Activated T-cell treated with anti-CD3 and anti-CD28 coated beads for 4 hours (primary cell): ENCODE results near the gene DMXL1.
"Not testable (repeated sequence)": the region's sequence is repeated elsewhere in the genome, so short reads cannot be mapped to it uniquely, and the experiment has no call there.

Experiments
- DNase-seq: peaks from one replicate; pipeline ENCODE4 v3.0.0-alpha.2; 2020

The DMXL1 gene

DNA sequence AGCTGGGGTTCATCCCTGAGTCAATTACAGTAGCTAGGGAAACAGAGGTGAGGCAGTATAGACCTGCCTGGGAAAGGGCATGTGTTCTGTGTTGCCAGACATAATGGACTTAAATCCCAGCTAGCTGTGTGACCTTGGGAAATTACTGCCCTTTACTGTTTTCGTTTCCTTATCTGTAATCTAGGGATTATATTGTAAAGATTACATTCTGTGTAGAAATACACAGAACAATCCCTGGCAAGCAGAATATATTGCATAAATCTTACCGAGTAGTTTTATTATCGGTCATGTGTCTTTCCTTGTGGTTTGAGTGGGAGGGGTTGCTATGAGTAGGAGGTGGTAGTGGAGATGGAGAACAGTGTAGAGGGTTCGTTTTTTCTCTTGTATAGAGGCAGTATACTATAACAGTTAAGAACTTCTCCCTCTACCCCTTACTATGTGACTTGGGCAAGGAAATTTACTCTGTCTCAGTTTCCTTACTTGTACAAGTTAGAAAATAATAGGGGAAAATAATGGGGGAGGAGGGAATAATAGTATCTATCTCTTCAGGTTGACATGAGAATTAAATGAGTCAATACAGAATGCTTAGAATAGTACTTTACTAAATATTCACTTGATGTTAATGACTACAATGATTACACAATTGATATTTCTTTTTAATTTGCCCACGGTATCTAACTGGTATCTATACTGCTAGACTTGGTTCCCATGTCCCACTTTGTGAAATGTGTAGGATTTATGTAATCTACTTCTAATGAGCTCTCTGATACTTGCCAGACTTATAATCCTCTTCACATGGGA is 7.1 kb upstream of the DMXL1 start:
- no peak for DNase-seq

DNA sequence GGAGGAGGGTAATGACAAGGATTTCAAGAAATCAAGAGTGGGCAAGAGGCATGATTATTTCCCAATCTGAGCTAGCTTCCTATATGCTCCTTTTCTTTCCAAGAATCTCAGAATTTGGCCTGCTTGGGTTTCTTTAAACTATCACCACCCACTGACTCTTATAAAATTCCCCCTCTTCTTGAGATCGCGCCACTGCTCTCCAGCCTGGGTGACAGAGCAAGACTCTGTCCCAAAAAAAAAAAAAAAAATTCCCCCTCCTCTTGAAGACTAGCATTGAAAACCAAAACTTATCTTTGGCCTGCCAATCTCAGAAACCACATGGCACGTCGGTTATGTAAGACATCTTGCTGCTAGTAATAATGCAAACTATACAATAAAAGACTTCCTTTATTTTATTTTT is 3.4 kb upstream of the DMXL1 start:
- DNase-seq, result no peak

DNA sequence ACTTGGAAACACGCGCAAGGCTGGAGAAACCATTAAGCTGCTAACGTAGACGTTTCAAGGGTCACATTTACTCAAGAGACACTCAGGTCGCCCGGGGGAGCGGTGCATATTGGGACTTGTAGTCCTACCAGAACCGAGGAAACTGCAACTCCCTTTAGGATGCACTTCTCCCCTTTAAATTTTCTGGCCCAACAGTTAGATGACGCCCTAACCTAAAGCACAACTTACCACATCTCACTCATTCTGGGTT is 384 bp upstream of the DMXL1 start:
- no peak for DNase-seq

DNA sequence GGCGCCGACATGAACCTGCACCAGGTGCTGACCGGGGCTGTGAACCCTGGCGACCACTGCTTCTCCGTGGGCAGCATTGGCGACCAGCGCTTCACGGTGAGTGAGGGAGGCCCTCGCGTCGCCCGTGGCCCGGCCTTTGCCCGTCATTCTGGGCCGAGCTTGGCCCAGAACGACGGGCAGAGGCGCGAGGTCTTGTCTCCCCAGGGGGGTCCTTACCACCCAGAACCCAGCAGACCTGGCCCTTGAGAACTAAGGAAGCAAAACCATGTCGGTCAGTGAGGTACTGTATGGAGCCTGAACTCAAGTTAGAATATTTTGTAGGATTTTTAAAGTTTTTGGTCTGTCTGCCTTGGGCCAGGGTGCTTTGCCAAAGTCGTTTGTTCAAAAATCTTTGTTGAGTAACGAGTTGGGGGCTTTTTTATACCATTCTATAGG is 691 bp downstream of the DMXL1 start:
- no peak for DNase-seq

DNA sequence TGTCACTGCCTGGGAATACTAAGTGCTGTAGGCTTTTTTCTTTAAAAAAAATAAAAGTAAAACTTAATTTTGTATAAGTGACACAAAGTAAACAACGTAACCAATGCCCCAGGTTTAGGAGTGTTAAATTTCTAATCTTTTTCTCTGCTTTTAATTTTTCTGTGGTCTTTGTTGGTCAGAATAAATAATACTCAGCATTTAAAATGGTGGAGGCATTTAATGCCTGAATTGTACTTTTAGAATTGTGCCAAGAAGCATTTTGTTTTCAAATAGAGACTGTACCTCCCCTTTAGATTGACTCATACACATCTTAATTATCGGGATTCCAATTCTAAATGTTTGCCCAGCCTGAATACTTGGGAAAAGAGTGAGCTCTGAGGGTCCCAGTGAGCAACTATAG is 1.6 kb downstream of the DMXL1 start:
- no peak for DNase-seq

DNA sequence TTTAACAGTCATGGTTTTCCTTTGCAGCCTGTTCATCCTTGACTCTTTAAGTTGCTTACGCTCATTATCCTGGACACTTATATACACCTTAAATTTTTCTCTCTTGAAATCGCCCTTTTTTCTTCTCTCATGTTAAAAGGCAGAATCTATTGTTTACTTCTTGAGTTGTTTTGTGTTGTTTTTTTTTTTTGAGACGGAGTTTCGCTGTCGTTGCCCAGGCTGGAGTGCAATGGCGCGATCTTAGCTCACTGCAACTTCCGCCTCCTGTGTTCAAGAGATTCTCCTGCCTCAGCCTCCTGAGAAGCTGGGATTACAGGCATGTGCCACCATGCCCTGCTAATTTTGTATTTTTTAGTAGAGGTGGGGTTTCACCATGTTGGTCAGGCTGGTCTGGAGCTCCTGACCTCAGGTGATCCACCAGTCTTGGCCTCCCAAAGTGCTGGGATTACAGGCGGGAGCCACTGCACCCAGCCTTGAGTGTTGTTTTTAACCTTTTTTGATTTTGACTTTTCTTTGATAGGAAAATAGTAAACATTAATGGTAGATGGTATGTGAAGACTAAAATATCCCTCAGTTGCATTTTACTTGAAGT is 3.0 kb downstream of the DMXL1 start:
- DNase-seq, result not testable (repeated sequence)

DNA sequence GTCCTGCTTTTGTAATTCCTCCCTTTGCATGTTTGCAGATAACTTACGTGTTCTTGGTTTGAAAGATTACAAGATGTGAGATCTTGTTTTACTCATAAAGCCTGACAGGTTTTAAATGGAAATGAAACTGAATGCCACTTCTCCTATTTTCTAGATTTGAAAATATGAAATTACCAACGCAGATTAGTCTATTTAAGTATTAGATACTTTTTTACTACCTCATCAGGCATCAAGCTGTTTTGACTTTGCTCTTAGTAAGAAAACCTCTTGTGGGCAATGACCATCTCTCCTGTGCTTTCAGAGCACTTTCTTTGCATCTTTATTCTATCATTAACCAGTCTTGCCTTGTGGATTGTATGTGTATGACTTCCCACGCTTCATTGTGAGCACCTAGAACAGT is 3.5 kb downstream of the DMXL1 start:
- no peak for DNase-seq

DNA sequence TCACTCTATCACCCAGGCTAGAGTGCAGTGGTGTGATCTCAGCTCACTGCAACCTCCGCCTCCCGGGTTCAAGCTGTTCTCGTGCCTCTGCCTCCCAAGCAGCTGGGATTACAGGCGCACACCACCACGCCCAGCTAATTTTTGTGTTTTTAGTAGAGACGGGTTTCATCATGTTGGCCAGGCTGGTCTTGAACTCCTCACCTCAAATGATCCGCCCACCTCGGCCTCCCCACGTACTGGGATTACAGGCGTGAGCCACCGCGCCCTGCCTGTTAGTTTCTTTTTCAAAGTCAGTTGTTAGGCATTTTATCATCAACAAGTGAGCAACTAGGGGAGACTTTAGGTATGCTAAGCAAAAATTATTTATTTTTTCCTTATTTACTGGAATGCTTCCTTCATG is 4.4 kb downstream of the DMXL1 start:
- not testable (repeated sequence) for DNase-seq

DNA sequence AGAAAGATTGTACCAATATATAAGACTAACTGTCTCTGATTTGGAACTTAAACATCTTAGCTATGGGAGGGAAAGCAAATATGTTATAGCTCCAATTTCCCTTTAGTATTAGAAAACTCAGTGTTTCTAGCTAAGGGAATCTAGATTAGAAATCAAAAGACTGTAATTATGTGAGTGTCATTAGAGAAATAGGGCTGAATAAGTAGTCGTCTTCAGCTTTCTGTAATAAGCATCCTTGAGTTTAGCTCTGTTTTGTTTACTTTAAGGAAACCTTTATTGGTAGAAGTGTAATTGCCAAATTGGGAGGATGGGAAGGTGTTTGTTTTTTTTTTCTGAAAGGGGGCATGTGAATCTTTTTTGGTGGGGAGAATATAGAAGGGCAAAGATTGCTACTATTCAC is 5.2 kb downstream of the DMXL1 start:
- DNase-seq, result no peak

DNA sequence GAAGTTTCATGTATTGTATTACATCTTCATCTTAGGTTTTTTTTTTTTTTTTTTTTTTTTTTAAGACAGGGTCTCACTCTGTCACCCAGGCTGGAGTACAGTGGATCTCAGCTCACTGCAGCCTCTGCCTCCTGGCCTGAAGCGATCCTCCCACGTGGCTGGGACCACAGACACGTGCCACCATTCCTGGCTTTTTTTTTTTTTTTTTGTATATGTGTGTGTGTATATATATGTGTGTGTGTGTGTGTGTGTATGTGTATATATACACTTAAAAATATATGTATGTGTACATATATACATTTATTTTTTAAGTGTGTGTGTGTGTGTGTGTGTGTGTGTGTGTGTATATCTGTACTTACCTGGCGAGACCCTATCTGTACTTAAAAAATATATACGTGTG is 6.6 kb downstream of the DMXL1 start:
- no peak for DNase-seq

DNA sequence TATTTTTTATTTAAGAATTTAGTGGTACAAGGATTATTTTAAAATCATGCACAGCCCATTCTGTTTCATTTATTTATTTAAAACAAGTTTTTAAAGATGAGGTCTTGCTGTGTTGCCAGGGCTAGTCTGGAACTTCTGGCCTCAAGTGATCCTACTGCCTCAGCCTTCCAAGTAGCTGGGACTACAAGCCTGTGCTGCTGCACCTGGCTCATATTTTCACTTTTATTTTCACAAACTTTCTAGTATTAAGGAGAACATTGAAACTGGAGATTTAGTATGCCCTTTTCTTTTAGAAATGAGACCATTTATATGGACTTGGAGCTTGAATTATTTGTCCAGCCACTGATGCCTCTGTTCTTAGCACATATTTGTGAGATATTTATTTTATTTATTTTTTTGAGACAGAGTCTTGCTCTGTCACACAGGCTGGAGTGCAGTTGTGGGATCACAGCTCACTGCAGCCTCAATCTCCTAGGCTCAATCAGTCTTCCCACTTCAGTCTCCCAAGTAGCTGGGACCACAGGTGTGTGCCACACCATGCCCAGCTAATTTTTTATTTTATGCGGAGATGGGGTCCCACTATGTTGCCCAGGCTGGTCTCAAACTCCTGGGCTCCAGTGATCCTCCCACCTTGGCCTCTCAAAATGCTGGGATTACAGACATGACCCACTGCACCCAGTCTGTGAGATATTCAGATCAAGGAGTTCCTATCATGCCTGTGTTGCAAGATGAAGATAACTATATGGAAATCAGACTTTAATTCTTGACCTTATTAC is 7.4 kb downstream of the DMXL1 start:
- no peak for DNase-seq

DNA sequence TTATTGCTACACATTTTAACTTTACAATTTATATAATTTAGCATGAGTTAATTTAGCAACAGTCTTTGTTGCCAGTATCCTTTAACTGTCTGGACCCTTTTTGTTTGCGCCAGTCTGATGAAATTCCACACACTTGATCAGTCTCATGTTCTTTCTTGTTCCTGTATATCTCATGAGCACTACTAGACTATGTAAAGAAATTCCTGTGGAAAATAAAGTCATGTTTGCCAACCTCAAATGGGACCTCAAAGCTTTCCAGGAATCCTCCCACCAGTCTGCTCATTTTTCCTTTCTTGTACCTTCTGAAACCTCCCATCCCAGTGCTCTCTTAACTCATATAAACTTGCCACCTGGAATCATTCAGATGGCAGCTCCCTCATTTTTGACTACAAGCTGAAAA is 8.0 kb downstream of the DMXL1 start:
- DNase-seq, result no peak

DNA sequence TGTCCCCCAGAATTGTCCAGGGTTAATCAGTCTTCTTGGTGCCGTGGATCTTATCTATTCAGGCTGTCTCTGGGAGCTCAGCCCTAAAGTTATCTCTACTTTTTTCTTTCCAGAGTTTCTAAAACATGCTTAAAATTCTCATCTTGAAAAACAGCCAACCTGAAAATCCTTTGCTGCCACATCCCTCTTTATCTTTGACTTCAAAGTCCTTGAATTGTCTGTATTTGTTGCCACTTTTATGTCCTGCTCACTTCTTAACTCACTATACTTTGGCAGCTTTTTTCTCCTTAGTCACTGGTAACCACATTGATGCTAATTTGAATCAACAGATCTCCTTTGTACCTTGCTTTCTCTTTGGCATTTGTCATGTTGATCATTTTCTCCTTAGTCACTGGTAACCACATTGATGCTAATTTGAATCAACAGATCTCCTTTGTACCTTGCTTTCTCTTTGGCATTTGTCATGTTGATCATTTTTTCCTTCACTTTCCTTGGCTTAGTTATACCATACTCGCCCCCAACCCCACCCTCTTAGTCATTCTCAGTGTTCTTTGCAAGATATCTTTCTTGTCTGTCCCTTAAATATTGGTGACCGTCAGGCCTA is 8.5 kb downstream of the DMXL1 start:
- peak; percentile 12 for DNase-seq

DNA sequence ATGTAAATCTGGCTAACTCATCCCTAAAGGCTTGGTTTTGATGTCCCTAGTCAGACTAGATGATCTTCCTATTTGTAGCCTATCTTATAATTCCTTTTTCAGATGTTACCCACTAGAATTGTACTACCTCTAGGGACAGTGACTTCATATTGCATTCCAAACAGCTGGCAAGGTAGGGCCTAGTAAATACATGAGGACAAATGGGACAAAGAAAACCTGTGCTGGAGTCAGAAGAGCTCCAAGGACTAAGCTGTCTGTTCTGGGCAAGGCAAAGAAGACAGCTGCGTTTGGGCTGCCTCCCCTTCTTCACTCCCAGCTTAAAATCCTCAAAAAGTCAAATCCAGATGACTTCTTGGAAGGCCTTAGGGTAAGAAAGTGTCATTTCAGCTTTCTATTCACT is 10.0 kb downstream of the DMXL1 start:
- no peak for DNase-seq

DNA sequence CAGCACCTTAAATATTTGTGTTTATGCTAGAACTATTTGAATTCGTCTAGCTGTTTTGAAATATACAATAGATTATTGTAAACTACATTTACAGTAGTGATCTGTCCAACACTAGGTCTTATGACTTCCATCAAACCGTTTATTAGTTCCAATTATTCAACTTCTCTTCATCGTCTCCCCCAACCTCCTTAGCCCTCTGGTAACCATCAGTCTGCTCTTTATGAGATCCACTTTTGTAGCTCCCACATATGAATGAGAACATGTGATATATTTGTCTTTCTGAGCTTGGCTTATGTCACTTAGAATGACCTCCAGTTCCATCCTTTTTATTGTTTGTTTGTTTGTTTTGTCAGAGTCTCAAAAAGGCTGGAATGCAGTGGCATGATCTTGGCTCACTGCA is 11.8 kb downstream of the DMXL1 start:
- no peak for DNase-seq

DNA sequence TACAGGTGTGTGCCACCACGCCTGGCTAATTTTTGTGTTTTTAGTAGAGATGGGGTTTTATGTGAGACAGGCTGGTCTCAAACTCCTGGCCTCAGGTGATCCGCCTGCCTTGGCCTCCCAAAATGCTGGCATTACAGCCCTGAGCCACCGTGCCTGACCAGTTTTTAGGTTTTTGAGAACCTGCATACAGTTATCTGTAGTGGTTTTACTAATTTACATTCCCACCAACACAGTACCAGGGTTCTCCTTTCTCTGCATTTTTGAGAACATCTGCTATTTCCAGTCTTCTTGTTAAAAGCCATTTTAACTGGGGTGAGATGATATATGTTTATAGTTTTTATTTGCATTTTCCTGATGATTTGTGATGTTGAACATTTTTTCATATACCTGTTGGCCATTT is 12.8 kb downstream of the DMXL1 start:
- no peak for DNase-seq

DNA sequence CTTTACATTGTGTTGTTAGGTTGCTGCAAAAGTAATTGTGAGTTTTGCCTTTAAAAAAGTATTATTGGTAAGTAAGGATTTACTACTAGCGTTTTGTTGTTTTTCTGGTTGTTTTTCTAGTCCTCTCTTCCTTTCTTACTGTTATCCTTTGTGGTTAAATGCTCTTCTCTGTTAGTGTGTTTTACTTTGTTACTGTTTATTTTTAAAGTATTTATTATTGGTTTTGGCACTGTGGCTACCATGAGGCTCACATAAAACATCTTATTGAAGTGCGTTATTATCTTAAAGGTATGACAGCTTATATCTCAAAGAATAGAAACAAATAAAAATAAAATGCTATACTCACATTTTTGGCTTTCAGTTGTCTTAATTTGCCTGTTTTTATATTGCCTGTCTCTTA is 17.6 kb downstream of the DMXL1 start:
- no peak for DNase-seq

DNA sequence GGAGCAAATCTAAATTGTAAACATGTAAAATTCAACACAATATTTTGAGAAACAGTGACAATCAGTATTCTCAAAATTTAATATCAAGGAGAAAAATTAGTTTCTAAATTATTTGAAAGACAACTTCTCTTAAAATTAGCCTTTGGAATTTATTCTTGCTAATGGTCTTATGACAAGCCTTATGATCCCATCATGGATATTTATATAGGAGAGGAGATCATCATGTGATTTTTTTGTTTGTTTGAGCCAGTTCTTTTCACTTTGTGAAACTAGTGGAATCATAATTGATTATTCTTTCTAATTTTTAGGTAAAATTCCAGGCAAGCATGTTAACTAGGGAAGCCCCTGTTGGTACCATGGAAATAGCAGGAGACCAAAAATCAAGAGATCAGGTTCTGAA is 24.7 kb downstream of the DMXL1 start:
- DNase-seq, result no peak

DNA sequence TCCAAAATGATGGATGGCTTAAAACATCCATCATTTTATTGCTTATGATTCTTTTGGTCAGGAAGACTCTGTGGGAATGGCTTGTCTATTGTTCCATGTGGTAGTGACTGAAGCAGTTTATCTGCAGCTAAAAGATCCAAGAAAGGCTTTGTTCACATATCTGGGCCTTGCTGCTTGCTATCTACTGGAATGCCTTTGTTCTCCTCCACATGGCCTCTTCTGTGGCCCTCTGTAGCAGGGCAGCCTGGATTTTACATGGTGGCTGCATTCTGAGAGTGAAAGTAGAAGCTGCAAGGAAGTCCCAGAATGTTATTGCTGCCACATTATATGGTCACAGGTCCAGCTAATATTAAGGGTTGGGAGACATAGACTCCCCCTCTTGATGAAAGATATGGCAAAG is 35.1 kb downstream of the DMXL1 start:
- no peak for DNase-seq

DNA sequence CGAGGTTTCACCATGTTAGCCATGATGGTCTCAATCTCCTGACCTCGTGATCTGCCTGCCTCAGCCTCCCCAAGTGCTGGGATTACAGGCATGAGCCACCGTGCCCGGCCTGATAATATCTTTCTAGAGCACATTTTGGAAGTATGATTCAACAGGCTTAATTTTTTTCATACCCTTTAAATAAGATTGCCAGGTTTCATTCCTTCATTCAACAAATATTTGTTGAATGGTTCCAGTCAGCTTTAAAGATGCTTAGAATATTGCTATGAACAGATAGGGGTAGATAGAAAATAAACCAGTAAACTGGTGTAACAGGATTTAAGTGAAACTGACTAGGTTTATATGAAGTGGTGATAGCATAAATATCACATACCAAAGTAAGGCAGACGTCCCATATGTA is 41.3 kb downstream of the DMXL1 start:
- no peak for DNase-seq

DNA sequence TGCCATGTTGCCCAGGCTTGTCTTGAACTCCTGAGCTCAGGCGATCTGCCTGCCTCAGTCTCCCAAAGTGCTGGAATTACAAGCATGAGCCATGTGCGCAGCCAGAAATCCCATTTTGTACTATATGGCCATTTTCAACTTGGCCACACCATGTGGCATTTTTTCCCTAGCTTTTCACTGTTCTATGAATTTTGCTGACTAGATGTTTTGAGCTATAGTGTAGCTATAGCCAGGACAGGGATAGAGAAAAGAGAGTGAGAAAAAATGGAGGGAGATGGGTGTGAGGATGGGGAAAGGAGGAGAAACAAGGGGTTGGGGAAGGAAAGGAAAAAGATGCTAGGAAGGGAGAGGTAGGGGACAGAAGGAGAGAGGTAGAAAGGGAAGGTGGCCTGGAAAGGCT is 46.4 kb downstream of the DMXL1 start:
- DNase-seq, result no peak

DNA sequence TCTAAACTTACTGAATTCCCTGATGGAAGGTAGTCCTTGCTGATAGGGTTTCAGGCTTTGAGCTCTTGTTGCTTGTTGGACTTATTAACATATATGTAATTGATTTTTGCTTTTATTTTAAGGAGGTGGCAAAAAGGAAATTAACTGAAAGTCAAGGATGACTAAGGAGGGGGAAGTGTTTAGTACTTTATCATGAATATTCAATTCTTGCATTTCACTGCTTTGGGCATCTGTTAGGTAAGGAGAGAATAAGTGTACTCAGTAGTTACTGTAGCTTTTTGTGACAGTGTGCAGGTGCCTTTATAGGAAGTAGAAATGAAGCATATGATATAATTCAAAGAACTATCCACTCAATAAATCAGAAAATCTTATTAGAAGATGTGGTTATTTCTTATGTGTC is 47.1 kb downstream of the DMXL1 start:
- DNase-seq, result no peak

DNA sequence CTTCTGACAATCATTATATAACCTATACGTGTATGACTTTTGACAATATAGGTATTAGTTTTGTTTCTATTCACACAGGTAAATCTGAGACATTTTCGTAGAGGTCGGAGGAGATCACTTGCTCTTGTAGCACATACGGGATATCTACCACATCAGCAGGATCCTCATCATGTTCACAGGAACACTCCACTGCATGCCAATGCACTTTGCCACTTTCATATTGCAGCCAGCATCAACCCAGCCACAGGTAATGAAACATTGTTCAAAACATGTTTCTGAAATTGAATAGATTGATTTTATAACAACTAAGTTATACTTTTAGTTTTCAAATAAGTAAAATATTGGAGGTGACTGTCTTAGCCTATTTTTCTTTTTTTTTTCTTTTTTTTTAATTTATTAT is 50.0 kb downstream of the DMXL1 start:
- no peak for DNase-seq

DNA sequence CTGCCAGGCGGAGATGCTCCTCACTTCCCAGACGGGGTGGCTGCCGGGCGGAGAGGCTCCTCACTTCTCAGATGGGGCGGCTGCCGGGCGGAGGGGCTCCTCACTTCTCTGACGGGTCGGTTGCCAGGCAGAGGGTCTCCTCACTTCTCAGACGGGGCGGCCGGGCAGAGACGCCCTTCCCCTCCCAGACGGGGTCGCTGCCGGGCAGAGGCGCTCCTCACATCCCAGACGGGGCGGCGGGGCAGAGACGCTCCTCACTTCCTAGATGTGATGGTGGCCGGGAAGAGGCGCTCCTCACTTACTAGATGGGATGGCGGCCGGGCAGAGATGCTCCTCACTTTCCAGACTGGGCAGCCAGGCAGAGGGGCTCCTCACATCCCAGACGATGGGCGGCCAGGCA is 51.6 kb downstream of the DMXL1 start:
- not testable (repeated sequence) for DNase-seq
